MCF 10A (cell line): ENCODE results near the gene SETX. TPM values are rescaled to one million over a fixed set of nuclear protein-coding genes. Genes with fewer than 3 reads are reported as not detected.

Experiments
- BruUV-seq: library from RNA; stranded (reverse); fragments of 400-500 nt; replicated peaks from 2 replicates; lab custom pipeline; 2021; lab: Mats Ljungman, UMichigan
- CTCF ChIA-PET: fragments of 300-600 bp; sonication (Branson Sonifier 250); formaldehyde crosslinking; extraction: SDS; loops from one replicate; lab custom pipeline; 2021; ENCODE audit warnings: antibody characterized with exemption, inconsistent platforms; lab: Yijun Ruan, JAX
- POLR2A ChIA-PET: fragments of 300-600, 350-650 bp; sonication (Branson Sonifier 250); formaldehyde crosslinking; extraction: SDS; loops from one replicate; lab custom pipeline; 2020; ENCODE audit warnings: antibody characterized with exemption, inconsistent platforms; lab: Yijun Ruan, JAX
- DNase-seq: peaks from one replicate; pipeline ENCODE4 v3.0.0-alpha.2; 2018; ENCODE audit not compliant: unreplicated experiment
- H3K27ac Mint-ChIP-seq: one replicate; pipeline ENCODE4 v1.8.0; 2022; ENCODE audit warnings: mild to moderate bottlenecking, low read depth, mixed read lengths; ENCODE audit not compliant: unreplicated experiment
- H3K27me3 Mint-ChIP-seq: one replicate; pipeline ENCODE4 v1.8.0; 2022; ENCODE audit warnings: mixed read lengths; ENCODE audit not compliant: insufficient read depth, unreplicated experiment
- H3K36me3 Mint-ChIP-seq: one replicate; pipeline ENCODE4 v1.8.0; 2022; ENCODE audit warnings: mild to moderate bottlenecking, moderate library complexity, mixed read lengths; ENCODE audit not compliant: insufficient read depth, unreplicated experiment
- H3K4me1 Mint-ChIP-seq: one replicate; pipeline ENCODE4 v1.8.0; 2022; ENCODE audit warnings: mixed read lengths; ENCODE audit not compliant: insufficient read depth, unreplicated experiment
- H3K4me3 Mint-ChIP-seq: one replicate; pipeline ENCODE4 v1.8.0; 2022; ENCODE audit warnings: mild to moderate bottlenecking, moderate library complexity, mixed read lengths; ENCODE audit not compliant: unreplicated experiment
- H3K9me3 Mint-ChIP-seq: one replicate; pipeline ENCODE4 v1.8.0; 2022; ENCODE audit warnings: mixed read lengths; ENCODE audit not compliant: unreplicated experiment
- intact Hi-C: fragments of 100-400 bp; cut with micrococcal nuclease; formaldehyde crosslinking; loops from 2 replicates; pipeline ENCODE4 v1.14.1; 2022
- total RNA-seq: library from RNA; stranded (reverse); gene quantifications from 2 replicates; pipeline ENCODE4 v1.2.3, GENCODE V29; 2022
- TF ChIP-seq, protein P1 (sequence below): fragments of 200-600 bp; IDR thresholded peaks from one replicate; pipeline ENCODE4 v1.8.0; 2022; ENCODE audit warnings: antibody characterized with exemption, mild to moderate bottlenecking; ENCODE audit not compliant: unreplicated experiment

SETX gene
- total RNA-seq, 1 experiment from 2014 or later, result 41.1 TPM

DNA sequence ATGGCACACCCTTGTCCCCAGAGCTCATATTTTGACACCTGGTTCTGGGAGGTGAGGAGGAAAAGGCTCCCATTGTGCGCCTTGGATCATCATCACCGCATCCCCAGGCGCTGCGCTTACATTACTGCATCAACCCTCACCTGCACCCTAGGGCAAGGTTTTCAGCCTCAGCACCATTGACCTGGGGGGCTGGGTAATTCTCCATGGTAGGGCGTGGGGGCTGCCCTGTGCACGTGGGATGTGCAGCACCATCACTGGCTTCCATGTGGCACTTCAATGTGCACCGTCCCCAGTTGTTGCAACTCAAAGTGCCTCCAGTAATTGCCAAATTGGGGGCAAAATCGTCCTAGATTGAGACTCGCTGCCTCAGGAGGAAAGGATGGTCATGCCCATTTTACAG lies 109.3 kb downstream of the SETX start:
- no TSS peak for BruUV-seq
- intact Hi-C loops, result no loop called here
- CTCF ChIA-PET, result interaction anchor here (2.0 to 3.0 kb wide), 2 partner anchors 9 to 14 kb away, joined by 5 to 15 read pairs; no protein-coding TSS in a partner anchor
- Mint-ChIP-seq H3K9me3 (no peaks in the 10 kb centered on the region), H3K27me3 (peaks cover 12% of the 10 kb centered on the region), H3K36me3 (no peaks in the 10 kb centered on the region), H3K4me3 (no peak overlapping the region), H3K27ac (no peak overlapping the region), H3K4me1 (peaks cover 5% of the 10 kb centered on the region)
- POLR2A ChIA-PET, result no interaction called here
- TF ChIP-seq, protein P1, sequence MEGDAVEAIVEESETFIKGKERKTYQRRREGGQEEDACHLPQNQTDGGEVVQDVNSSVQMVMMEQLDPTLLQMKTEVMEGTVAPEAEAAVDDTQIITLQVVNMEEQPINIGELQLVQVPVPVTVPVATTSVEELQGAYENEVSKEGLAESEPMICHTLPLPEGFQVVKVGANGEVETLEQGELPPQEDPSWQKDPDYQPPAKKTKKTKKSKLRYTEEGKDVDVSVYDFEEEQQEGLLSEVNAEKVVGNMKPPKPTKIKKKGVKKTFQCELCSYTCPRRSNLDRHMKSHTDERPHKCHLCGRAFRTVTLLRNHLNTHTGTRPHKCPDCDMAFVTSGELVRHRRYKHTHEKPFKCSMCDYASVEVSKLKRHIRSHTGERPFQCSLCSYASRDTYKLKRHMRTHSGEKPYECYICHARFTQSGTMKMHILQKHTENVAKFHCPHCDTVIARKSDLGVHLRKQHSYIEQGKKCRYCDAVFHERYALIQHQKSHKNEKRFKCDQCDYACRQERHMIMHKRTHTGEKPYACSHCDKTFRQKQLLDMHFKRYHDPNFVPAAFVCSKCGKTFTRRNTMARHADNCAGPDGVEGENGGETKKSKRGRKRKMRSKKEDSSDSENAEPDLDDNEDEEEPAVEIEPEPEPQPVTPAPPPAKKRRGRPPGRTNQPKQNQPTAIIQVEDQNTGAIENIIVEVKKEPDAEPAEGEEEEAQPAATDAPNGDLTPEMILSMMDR, result no peak
- DNase-seq, result no peak

DNA sequence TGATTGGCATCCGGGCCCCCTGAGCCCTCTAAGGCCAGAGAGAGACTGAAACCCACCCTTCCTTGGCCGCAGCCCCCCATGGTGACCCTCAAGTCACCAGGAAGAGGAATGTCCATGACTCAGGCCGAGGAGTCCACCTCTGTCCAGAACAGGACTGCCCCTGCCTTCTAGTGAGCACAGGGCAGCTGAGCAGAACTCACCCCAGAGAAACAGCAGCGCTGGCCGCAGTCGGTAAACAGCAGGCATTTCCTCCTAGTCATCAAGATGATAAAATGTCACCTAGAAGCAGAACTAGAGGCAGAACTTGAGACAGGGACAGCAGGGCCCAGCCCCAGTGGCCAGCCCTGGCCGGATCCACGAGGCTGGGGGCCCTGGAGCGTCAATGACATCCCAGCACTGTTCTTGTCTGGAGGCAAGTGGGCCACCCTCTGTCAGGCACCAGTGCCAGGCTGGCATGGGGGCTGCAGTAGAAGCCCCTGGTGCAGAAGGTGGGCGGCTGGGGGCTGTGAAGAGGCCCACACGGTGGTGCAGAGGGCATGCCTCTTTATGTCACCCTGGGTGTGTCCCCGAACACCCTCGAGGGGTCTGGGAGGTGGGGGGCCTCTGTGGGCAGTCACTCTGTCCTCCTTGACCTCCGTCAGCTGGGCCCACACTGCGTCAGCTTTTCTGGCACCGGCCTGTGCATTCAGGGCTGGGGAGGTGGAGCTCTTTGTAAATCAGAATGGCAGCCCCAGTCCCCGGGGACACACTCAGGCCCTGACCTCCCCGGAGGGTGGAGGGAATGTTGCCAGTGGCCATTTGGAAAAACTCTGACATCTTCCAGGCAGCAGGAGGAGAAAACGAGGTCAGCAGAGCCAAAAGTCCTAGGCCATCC lies 110.0 kb downstream of the SETX start:
- ChIA-PET CTCF (interaction anchor here (2.0 to 3.0 kb wide), 2 partner anchors 9 to 15 kb away, joined by 5 to 15 read pairs; no protein-coding TSS in a partner anchor), POLR2A (no interaction called here)
- intact Hi-C loops, result no loop called here
- H3K27ac Mint-ChIP-seq, result no peak overlapping the region
- TF ChIP-seq, protein P1, result no peak
- H3K4me3 Mint-ChIP-seq, result no peak overlapping the region
- H3K9me3 Mint-ChIP-seq, result no peaks in the 10 kb centered on the region
- H3K27me3 Mint-ChIP-seq, result peaks cover 12% of the 10 kb centered on the region
- peaks cover 5% of the 10 kb centered on the region for H3K4me1 Mint-ChIP-seq
- no TSS peak for BruUV-seq
- H3K36me3 Mint-ChIP-seq, result no peaks in the 10 kb centered on the region
- no peak for DNase-seq

GRCh38 chr9:132243156-132244074 lies 111.4 kb downstream of the SETX start:
- intact Hi-C loops, result no loop called here
- CTCF ChIA-PET, result interaction anchor here (0.6 kb wide), 2 partner anchors 37 to 893 kb away, joined by 3 to 4 read pairs; no protein-coding TSS in a partner anchor
- H3K27ac Mint-ChIP-seq, result no peak overlapping the region

More at GRCh38 chr9:132243156-132244074, 111.4 kb downstream of the SETX start:
- no peaks in the 10 kb centered on the region for H3K36me3 Mint-ChIP-seq
- TF ChIP-seq, protein P1, result no peak
- H3K4me3 Mint-ChIP-seq, result no peak overlapping the region
- peaks cover 5% of the 10 kb centered on the region for H3K4me1 Mint-ChIP-seq
- no peaks in the 10 kb centered on the region for H3K9me3 Mint-ChIP-seq
- POLR2A ChIA-PET, result no interaction called here
- BruUV-seq, result no TSS peak
- no peak for DNase-seq
- peaks cover 12% of the 10 kb centered on the region for H3K27me3 Mint-ChIP-seq
